Measurements from ENCODE around the gene ATM. TPM values are rescaled to one million over a fixed set of nuclear protein-coding genes. Genes with fewer than 3 reads are reported as not detected.
A peak's percentile ranks its signal among the peaks of the same experiment; 100 is the strongest.

The ATM gene
- total and polyA plus RNA-seq, 2 donors (not counting 1 experiment from before 2014, with no cell fraction given): 111 to 446 TPM

DNA sequence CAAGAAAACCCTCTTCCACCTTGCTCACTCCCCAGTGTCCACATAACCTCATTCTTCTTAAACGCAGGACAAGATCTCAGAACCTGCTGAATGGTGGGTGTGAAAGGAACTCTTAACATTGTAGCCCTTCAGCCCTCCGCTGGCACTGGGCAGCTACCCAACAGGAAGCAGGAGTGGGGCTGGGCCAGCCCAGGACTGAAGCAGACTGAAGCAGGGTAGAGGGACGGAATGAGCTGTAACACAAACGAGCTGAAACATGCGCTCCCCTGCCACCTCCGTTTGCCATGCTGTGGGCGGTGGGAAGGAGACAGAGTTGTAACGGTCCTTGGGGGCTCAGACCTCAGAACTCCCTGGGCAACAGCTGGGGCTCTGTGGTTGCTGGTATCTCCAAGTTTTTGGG lies 24.0 kb upstream of the ATM start:
- intact Hi-C loops (cut with micrococcal nuclease): no loop called here
- ATAC-seq (ENCODE audit: low read depth) (no peak), DNase-seq (no peak)
- Mint-ChIP-seq H3K27ac (no peak overlapping the region), H3K4me3 (no peak overlapping the region), H3K9me3 (ENCODE audit: insufficient read depth) (peaks cover 2% of the 10 kb centered on the region), H3K4me1 (peaks cover 54% of the 10 kb centered on the region), H3K27me3 (no peaks in the 10 kb centered on the region)
- Histone ChIP-seq H3K4me2 (replicated peaks; ENCODE audit: low read depth, low read length, poor library complexity, severe bottlenecking) (no peak overlapping the region), H3K4me3 (ENCODE audit: control extremely low read depth in 1 of 5, extremely low read depth in 1 of 5, insufficient read depth in 1 of 5, low read depth in 2 of 5, low read length in 4 of 5) (no peak overlapping the region), H3K36me3 (replicated peaks in 1 of 2; ENCODE audit: control extremely low read depth in 1 of 2, control insufficient read depth in 1 of 2, extremely low read depth in 1 of 2, insufficient read depth in 2 of 2, low read length in 1 of 2) (peaks cover 18 to 65% of the 10 kb centered on the region in 2 experiments), H3K4me1 (ENCODE audit: control insufficient read depth in 2 of 2, insufficient read depth in 2 of 2, low read length in 2 of 2) (peaks cover 14 to 19% of the 10 kb centered on the region in 2 donors), H3K27me3 (replicated peaks in 1 of 4; ENCODE audit: control extremely low read depth in 1 of 4, control insufficient read depth in 3 of 4, insufficient read depth in 4 of 4, low read length in 3 of 4) (no peaks in the 10 kb centered on the region), H2AFZ (ENCODE audit: insufficient read depth, low read depth, low read length, poor library complexity, severe bottlenecking) (no peak overlapping the region), H3K79me2 (ENCODE audit: control insufficient read depth, insufficient read depth, low read length) (peaks cover 78% of the 10 kb centered on the region), H3K9ac (ENCODE audit: low read length) (no peak overlapping the region), H4K20me1 (ENCODE audit: control insufficient read depth, insufficient read depth, low read length, poor library complexity, severe bottlenecking) (peaks cover 30% of the 10 kb centered on the region), H3K27ac (ENCODE audit: low read length in 2 of 2) (no peak overlapping the region), H3K9me3 (ENCODE audit: control extremely low read depth in 1 of 3, control insufficient read depth in 2 of 3, insufficient read depth in 1 of 3, low read length in 2 of 3) (peaks cover 4 to 10% (median 5%) of the 10 kb centered on the region in 3 donors)
- 97% methylated on average over 7 of the region's 8 CpGs for WGBS (ENCODE audit: insufficient coverage)
- ChIA-PET POLR2A (interaction anchor here (0.6 kb wide), 1 partner anchor 34 kb away, joined by 5 read pairs; no protein-coding TSS in a partner anchor), CTCF (no interaction called here)
- TF ChIP-seq, protein P1, sequence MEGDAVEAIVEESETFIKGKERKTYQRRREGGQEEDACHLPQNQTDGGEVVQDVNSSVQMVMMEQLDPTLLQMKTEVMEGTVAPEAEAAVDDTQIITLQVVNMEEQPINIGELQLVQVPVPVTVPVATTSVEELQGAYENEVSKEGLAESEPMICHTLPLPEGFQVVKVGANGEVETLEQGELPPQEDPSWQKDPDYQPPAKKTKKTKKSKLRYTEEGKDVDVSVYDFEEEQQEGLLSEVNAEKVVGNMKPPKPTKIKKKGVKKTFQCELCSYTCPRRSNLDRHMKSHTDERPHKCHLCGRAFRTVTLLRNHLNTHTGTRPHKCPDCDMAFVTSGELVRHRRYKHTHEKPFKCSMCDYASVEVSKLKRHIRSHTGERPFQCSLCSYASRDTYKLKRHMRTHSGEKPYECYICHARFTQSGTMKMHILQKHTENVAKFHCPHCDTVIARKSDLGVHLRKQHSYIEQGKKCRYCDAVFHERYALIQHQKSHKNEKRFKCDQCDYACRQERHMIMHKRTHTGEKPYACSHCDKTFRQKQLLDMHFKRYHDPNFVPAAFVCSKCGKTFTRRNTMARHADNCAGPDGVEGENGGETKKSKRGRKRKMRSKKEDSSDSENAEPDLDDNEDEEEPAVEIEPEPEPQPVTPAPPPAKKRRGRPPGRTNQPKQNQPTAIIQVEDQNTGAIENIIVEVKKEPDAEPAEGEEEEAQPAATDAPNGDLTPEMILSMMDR (IDR thresholded peaks at IDR 0.05): no peak
- no peak for TF ChIP-seq EZH2 (IDR thresholded peaks at IDR 0.05; ENCODE audit: borderline replicate concordance, insufficient read depth, low read depth, low read length, poor library complexity, severe bottlenecking)

DNA sequence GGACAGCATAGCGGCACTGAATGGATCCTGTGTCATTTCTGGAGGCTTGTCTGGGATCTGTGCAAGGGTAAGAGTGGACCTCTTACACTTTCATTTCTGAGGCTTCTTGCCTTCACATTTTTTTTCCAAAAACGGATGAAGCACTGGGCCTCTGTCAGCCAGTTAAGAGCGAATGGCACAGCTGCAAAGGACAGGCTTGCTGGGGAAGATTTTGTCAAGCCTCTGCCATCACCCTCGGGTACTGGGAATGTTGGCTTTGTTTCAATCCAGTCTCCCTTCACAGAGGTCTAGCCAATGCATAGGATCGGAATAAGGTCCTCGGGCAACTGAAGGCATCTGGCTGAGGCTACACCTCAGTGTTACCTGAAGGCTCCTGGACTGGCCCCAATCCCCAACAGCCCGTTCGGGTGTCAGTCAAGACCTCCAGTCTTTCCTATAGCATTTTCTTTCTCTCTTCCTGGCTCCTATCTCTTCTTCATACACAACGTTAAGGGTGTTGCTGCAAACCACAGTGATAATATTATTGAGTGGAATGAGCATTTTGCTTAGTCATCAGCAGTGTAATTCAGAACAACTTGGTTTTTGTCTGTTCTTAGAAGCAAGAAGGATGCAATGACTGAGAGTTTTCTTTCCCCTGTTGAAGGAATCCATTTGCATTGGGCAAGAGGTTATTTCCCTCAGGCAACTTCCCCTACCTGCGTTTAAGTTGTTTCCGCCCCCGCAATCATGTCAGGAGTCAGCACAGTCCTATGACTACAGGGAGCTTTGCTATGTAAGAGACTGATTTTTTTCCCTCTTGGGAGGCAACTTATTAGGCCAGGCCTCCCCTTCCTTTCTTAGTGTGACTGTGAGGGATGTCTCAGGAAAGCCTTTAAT lies 23.2 kb upstream of the ATM start:
- Histone ChIP-seq H3K27ac (ENCODE audit: low read length in 2 of 2) (peak overlapping the region; percentile 19 to 67), H4K20me1 (ENCODE audit: control insufficient read depth, insufficient read depth, low read length, poor library complexity, severe bottlenecking) (peaks cover 38% of the 10 kb centered on the region), H3K4me1 (ENCODE audit: control insufficient read depth in 2 of 2, insufficient read depth in 2 of 2, low read length in 2 of 2) (peaks cover 14 to 19% of the 10 kb centered on the region in 2 donors), H3K36me3 (replicated peaks in 1 of 2; ENCODE audit: control extremely low read depth in 1 of 2, control insufficient read depth in 1 of 2, extremely low read depth in 1 of 2, insufficient read depth in 2 of 2, low read length in 1 of 2) (peaks cover 23 to 65% of the 10 kb centered on the region in 2 experiments), H3K4me2 (replicated peaks; ENCODE audit: low read depth, low read length, poor library complexity, severe bottlenecking) (peak overlapping the region; percentile 22), H3K4me3 (ENCODE audit: control extremely low read depth in 1 of 5, extremely low read depth in 1 of 5, insufficient read depth in 1 of 5, low read depth in 2 of 5, low read length in 4 of 5) (no peak overlapping the region), H3K9ac (ENCODE audit: low read length) (no peak overlapping the region), H3K27me3 (replicated peaks in 1 of 4; ENCODE audit: control extremely low read depth in 1 of 4, control insufficient read depth in 3 of 4, insufficient read depth in 4 of 4, low read length in 3 of 4) (no peaks in the 10 kb centered on the region), H3K9me3 (ENCODE audit: control extremely low read depth in 1 of 3, control insufficient read depth in 2 of 3, insufficient read depth in 1 of 3, low read length in 2 of 3) (peaks cover 7 to 19% (median 13%) of the 10 kb centered on the region in 3 donors), H3K79me2 (ENCODE audit: control insufficient read depth, insufficient read depth, low read length) (peaks cover 86% of the 10 kb centered on the region), H2AFZ (ENCODE audit: insufficient read depth, low read depth, low read length, poor library complexity, severe bottlenecking) (no peak overlapping the region)
- ChIA-PET POLR2A (interaction anchor here (0.6 kb wide), 1 partner anchor 33 kb away, joined by 5 read pairs; no protein-coding TSS in a partner anchor), CTCF (no interaction called here)
- Mint-ChIP-seq H3K27me3 (no peaks in the 10 kb centered on the region), H3K9me3 (ENCODE audit: insufficient read depth) (peaks cover 6% of the 10 kb centered on the region), H3K4me1 (peaks cover 54% of the 10 kb centered on the region), H3K27ac (peak overlapping the region; percentile 64), H3K4me3 (peak overlapping the region; percentile 4)
- intact Hi-C loops (cut with micrococcal nuclease): loop anchor here (5.0 kb wide), 1 partner anchor 37 kb away; no protein-coding TSS in a partner anchor
- ATAC-seq (ENCODE audit: low read depth) (peak; percentile 82), DNase-seq (peak; percentile 78)
- TF ChIP-seq, protein P1 (IDR thresholded peaks at IDR 0.05): no peak
- TF ChIP-seq EZH2 (IDR thresholded peaks at IDR 0.05; ENCODE audit: borderline replicate concordance, insufficient read depth, low read depth, low read length, poor library complexity, severe bottlenecking): no peak
- WGBS (ENCODE audit: insufficient coverage): 83% methylated on average over 8 of the region's 12 CpGs
